HS-5 (cell line): ENCODE data around the gene NTRK3.
A peak's percentile ranks its signal among the peaks of the same experiment; 100 is the strongest.

Experiments
- DNase-seq: peaks from one replicate; pipeline ENCODE4 v3.0.0-alpha.2; 2012; ENCODE audit warnings: low read depth

Gene NTRK3

DNA sequence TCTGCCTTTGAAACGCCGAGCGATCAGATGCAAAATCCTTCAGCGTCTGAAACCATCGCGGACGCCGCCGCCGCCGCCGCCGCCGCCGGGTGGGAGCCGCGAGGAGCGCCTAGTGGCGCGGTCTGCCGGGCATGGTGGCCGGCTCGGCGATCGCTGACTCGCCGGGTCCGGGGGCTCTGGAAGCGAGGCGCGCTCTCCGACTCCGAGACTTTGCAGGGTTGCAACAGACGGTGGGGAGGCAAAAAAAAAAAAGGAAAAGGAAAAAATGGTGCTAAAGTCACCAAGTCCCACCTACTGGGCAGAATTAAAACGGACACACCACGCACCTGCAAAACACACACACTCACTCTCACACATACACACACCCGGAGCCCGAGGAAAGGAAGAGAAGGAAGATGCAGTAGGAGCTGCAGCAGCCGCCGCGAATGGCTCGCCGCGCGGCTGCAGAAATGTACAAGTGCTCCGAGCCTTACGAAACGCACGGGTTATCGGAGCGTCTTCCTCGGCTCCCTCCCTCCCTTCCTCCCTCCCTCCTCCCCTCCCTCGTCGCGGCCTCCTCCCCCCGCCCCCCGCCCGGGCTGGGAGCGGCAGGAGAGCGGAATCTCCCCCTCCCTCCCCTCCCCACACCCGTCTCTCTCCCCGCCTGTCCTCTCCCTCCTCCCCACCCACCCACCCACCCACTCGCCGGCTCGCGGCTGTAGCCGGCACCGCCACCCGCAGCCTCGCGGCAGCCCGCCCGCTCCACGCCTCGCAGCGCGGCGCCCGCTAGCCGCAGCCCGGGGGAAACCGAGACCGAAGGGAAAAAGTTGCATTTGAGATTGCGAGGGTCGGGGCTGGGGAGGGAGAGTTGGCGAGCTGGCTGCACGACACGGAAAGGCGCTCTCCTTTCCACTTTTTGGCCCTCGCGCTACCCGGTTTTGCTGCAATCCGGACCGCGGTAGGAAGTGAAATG is at the start of gene NTRK3:
TSS of gene NTRK3 (minus strand) at position 461 of the 952 bp plus-strand sequence. CDS start 586 bp downstream, outside the sequence.
- no peak for DNase-seq

GRCh38 chr15:88303395-88303794 is 46.9 kb upstream of the NTRK3 start:
- no peak for DNase-seq

- no peak for DNase-seq
Measured at GRCh38 chr15:88302373-88302772, 45.8 kb upstream of the NTRK3 start.

DNA sequence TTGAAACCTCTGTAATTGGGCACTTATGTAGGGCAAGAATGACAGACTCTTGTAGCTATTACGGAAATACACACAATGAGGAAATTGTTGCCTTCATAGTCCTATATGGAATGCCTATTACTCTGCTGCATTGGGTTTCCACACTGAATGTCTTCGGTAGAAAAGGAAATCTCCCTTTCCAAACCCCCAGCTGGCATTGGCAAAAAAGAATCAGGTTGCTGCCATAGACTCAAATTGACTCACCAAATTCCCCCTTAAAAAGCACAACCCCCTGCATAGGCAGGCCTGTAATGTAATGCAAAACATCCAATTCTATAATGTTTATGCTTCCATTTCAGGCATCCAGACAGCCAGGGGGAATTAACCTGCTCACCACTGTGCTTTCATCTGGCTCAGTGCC is 44.8 kb upstream of the NTRK3 start:
- DNase-seq: no peak

- DNase-seq: no peak
Measured at GRCh38 chr15:88300861-88301260, 44.3 kb upstream of the NTRK3 start.

- no peak for DNase-seq
Measured at GRCh38 chr15:88300089-88300488, 43.5 kb upstream of the NTRK3 start.

GRCh38 chr15:88299497-88299896 is 43.0 kb upstream of the NTRK3 start:
- DNase-seq: no peak

GRCh38 chr15:88288661-88289060 is 32.1 kb upstream of the NTRK3 start:
- no peak for DNase-seq

DNA sequence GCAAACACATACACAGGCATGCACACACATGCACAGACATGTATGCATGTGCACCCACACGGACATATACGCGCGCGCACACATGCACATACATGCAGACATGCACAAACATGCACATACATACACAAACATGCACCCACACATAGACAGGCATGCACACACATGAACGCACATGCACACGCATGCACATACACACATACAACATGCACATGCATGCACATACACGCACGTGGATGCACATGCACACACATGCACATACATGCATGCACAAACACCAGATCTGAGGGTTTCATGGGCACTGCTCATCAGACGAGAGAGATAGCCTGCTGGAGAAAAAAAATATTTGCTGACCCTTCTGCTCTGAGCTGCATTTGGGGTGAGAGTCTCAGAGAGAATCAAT is 31.7 kb upstream of the NTRK3 start:
- no peak for DNase-seq

- DNase-seq: no peak
Measured at GRCh38 chr15:88284318-88284998, 27.9 kb upstream of the NTRK3 start.

DNA sequence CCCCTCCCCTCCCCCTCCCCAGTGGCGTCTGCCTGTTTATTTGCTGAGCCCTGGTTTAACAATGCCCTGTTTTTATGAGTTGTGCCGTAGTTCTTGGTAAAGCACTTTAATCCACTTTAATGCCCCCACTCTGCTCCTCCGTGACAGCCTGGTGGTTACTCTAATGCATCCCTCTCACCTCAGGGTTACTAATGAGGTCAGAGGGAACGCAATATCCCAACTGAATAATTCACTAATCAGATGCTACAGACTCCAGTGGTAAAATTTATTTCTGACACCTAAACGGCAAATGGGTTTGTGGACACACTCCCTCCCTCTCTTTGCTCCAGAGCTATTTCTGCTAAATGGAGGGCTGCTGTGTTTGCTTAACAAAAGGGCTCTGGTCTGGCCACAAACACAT is 26.1 kb upstream of the NTRK3 start:
- DNase-seq: no peak

DNA sequence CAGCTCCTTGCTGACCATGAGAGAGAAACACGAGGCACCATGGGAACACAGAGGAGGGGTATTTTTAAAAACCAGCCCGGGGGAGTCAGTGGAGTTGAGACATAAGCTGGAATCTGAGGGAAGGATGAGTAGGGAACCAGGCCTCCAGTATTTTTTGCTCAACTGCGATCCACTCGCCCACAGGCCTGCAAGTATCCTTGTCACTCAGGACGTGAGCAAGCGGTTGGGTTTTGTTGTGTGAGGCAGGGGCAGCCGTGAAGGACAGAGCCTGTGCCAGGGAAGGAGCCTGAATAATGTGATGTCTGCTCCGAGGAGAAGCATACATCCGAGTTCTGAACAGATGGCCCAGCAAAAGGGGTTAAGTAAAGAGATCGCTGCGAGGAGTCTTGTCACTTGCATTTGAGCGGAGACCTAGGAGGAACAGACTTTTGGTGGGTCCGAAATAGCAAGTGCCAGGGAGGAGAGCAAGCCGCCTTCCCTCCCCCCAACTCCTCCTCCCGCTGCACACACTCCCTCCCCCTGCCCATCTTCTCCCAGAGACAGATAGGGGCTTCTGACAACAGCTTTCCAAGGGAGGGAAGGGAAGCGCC is 20.4 kb upstream of the NTRK3 start:
- no peak for DNase-seq

- no peak for DNase-seq
Measured at GRCh38 chr15:88275804-88276203, 19.3 kb upstream of the NTRK3 start.

GRCh38 chr15:88274553-88275460 is 18.3 kb upstream of the NTRK3 start:
- peak; percentile 11 for DNase-seq

- no peak for DNase-seq
Measured at GRCh38 chr15:88272421-88272820, 15.9 kb upstream of the NTRK3 start.

DNA sequence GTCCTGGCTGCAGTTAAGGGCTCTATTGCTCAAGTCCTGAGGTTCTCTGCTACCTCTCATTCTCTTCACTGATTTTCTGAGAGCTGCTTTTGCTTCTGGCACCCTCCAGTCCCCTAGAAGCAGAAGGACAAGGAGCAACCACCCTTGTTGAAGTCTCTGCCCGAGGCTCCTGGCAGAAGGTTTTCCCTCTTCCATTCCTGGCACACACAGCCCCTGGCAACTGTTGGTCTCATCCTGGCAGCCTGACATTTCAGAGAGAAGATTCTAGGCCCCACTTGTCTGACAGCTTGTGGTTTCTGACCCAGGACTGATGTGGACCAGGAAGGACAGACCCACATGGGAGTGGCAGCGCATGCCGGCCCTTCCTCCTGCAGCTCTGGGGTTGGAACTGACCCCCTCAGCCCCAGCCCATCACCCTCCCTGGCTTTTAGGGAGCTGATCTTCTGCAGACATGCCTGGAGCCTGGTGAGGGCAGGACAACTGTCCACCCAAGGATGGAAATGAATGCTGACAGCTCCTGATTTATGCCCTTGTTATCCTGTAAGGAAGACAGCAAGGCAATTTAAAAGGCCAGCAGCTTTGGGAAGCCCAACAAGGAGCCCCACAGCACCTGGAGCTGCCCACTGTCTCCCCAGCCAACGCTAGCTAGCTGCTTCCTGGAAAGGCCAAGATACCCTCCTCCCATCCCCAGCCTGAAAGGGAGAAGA is 13.0 kb upstream of the NTRK3 start:
- DNase-seq: no peak

- no peak for DNase-seq
Measured at GRCh38 chr15:88267720-88268119, 11.2 kb upstream of the NTRK3 start.

DNA sequence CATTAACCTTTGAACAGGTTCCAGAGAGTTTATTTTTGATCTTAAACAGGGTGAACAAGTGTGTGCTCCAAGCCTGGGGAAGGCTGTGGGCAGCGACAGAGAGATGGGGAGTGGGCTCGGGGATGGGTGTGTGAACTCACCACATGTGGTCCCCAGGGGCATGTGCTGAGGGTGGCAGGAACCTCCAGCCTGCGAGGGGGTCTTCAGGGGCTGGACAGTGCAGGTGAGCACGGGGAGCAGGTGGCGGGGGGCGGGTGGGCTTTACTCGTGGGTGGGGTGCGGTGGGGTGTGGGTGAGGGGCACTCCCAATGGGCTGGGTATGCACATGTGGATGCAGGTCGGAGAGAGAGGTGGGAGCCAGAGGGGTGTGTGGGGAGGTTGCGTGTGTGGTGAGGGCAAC is 9.6 kb upstream of the NTRK3 start:
- no peak for DNase-seq

DNA sequence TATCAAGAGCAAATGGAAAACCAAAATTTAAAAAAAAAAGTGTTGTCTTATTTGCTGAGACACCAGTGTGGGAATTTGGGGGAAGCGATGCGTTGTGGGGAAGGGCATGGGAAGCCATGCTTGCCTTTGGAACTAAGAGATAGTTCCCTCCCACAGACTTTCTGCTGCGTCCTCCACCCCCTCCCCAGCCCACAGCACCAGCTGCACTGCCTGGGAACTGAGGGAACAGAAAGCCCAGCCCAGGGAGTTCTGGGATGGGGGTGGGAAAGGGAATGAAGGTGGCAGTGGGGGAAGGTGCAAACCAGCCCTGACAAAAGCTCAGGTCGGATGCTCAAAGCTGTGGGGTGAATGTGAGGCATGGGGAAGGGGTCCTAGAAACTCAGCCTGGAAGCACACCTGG is 8.1 kb upstream of the NTRK3 start:
- DNase-seq: no peak

DNA sequence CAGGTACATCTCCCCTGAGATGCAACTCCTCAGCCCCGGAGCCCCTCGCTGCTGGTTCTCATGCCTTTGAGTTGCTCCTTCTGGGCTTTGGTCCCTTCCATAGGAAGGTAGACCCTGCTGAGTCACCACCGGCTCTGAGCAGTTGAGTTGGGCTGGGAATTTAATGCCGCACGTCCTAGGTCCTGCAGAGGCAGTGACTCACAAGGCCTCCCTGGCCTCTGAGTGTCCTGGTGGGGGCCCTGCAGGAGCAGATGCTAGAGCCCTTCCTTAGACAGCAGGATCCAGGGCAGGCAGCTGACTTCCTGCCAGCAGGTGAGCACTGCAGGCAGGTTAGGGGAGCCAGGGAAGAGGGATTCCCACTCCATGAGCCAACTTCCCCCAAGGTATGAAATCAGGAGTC is 5.5 kb upstream of the NTRK3 start:
- no peak for DNase-seq

DNA sequence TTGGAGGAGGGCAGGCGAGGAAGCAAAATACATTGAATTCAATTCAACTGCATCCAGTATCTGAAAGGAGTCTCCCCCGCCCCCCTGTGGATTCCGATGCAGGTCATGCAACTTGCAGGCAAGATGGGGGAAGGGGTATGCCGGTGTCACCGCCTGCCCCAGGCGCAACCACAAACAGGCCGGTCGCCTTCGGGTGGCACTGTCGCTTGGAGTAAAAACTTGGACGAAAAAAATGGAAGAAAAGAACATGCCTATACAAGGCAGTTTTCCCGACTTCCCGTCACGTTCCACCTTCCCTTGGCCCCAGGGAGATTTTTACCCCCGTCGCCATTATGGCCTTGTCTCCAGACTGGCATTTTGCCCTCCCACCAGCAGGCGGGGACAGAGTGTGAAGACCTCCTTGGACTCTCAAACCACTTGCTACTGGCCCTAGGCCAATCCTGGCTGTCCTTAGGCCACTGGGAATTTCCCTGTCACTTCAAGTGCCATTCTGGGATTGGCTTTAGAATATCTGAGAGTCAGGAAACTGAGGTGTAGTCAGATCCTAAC is 1.6 kb upstream of the NTRK3 start:
- no peak for DNase-seq
